NCI-H748 treated with DMSO at 0.1 percent for 48 hours (cell line): ENCODE results near the gene ANKS4B.
"Not testable (repeated sequence)": the region's sequence is repeated elsewhere in the genome, so short reads cannot be mapped to it uniquely, and the experiment has no call there.

Experiments
- DNase-seq: peaks from one replicate; lab custom pipeline; 2025; lab: John Stamatoyannopoulos, UW

The ANKS4B gene

GRCh38 chr16:21263640-21264570 lies 30.4 kb downstream of the ANKS4B start:
- DNase-seq, result no peak

GRCh38 chr16:21264571-21265036 lies 31.1 kb downstream of the ANKS4B start:
- no peak for DNase-seq

GRCh38 chr16:21265104-21265837 lies 31.8 kb downstream of the ANKS4B start:
- DNase-seq, result no peak

GRCh38 chr16:21267298-21267697 lies 33.8 kb downstream of the ANKS4B start:
- no peak for DNase-seq

- DNase-seq, result no peak
These were observed 34.7 kb downstream of the ANKS4B start for GRCh38 chr16:21268236-21268635.

GRCh38 chr16:21272253-21272652 lies 38.8 kb downstream of the ANKS4B start:
- DNase-seq, result no peak

GRCh38 chr16:21272763-21273162 lies 39.3 kb downstream of the ANKS4B start:
- DNase-seq, result not testable (repeated sequence)

GRCh38 chr16:21274172-21274726 lies 40.8 kb downstream of the ANKS4B start:
- DNase-seq, result no peak

GRCh38 chr16:21275529-21275928 lies 42.0 kb downstream of the ANKS4B start:
- DNase-seq, result no peak

GRCh38 chr16:21276090-21276489 lies 42.6 kb downstream of the ANKS4B start:
- no peak for DNase-seq

- DNase-seq, result peak; percentile 2
These were observed 43.8 kb downstream of the ANKS4B start for GRCh38 chr16:21277045-21277926.

- peak; percentile 34 for DNase-seq
These were observed 44.6 kb downstream of the ANKS4B start, which contains the start of gene CRYM for GRCh38 chr16:21277927-21278706. Gene CRYM (minus strand): TSS chr16:21278290. CDS start chr16:21278251, 39 bp downstream.

- DNase-seq, result no peak
These were observed 46.0 kb downstream of the ANKS4B start for GRCh38 chr16:21279501-21279900.

GRCh38 chr16:21281698-21282389 lies 48.3 kb downstream of the ANKS4B start:
- DNase-seq, result no peak

GRCh38 chr16:21283521-21284289 lies 50.2 kb downstream of the ANKS4B start:
- DNase-seq, result peak; percentile 12

GRCh38 chr16:21284414-21284813 lies 50.9 kb downstream of the ANKS4B start:
- DNase-seq, result no peak

- no peak for DNase-seq
These were observed 51.8 kb downstream of the ANKS4B start for GRCh38 chr16:21285314-21285713.

GRCh38 chr16:21289789-21290188 lies 56.3 kb downstream of the ANKS4B start:
- not testable (repeated sequence) for DNase-seq
